IMR-90 (cell line): ENCODE measurements around the gene PCCA. TPM values are rescaled to one million over a fixed set of nuclear protein-coding genes. Genes with fewer than 3 reads are reported as not detected.
A peak's percentile ranks its signal among the peaks of the same experiment; 100 is the strongest.

Experiments
- ATAC-seq: fragments of 200-7000 bp; cut with Tn5 transposase; 2 replicates; pipeline ENCODE4 v1.9.1; 2020; ENCODE audit warnings: low read depth, mild to moderate bottlenecking, moderate library complexity
- BruUV-seq: library from RNA; stranded (reverse); fragments of 400-500 nt; replicated peaks from 2 replicates; lab custom pipeline; 2021; lab: Mats Ljungman, UMichigan
- CTCF ChIA-PET: fragments of 300-600 bp; formaldehyde crosslinking; extraction: SDS; loops from one replicate; lab custom pipeline; 2021; ENCODE audit warnings: antibody characterized with exemption; lab: Yijun Ruan, JAX
- POLR2A ChIA-PET: fragments of 300-600 bp; sonication (Branson Sonifier 250); formaldehyde crosslinking; loops from one replicate; lab custom pipeline; 2022; ENCODE audit warnings: antibody characterized with exemption; ENCODE audit not compliant: unreplicated experiment; lab: Charles Lee
- DNase-seq: peaks from one replicate; pipeline ENCODE4 v3.0.0; 2013
- H2AFZ ChIP-seq: replicated peaks from 2 replicates; pipeline ENCODE3; 2013; ENCODE audit warnings: low read length, mild to moderate bottlenecking; ENCODE audit not compliant: poor library complexity
- H2AK5ac ChIP-seq: 2 replicates; pipeline ENCODE4 v1.6.1; 2013; ENCODE audit warnings: low read depth, low read length, inconsistent platforms
- H2AK9ac ChIP-seq: replicated peaks from 2 replicates; pipeline ENCODE3; 2013; ENCODE audit warnings: mild to moderate bottlenecking, low read depth, low read length, moderate library complexity; ENCODE audit not compliant: poor library complexity
- H2BK120ac ChIP-seq: 2 replicates; pipeline ENCODE4 v1.6.1; 2013; ENCODE audit warnings: low read depth, low read length, inconsistent platforms
- H2BK15ac ChIP-seq: 3 replicates; pipeline ENCODE4 v1.6.1; 2013; ENCODE audit warnings: low read depth, low read length, inconsistent platforms
- H2BK20ac ChIP-seq: 2 replicates; pipeline ENCODE4 v1.6.1; 2013; ENCODE audit warnings: low read depth, mild to moderate bottlenecking, inconsistent platforms, low read length, moderate library complexity
- H2BK5ac ChIP-seq: 2 replicates; pipeline ENCODE4 v1.6.1; 2013; ENCODE audit warnings: mild to moderate bottlenecking, low read depth, low read length, inconsistent platforms; ENCODE audit not compliant: poor library complexity, severe bottlenecking
- H3K14ac ChIP-seq: replicated peaks from 2 replicates; pipeline ENCODE4 v1.6.1; 2013; ENCODE audit warnings: low read depth, low read length, inconsistent platforms
- H3K18ac ChIP-seq: 2 replicates; pipeline ENCODE4 v1.6.1; 2013; ENCODE audit warnings: low read depth, low read length, control low read depth
- H3K23ac ChIP-seq: 2 replicates; pipeline ENCODE4 v1.6.1; 2013; ENCODE audit warnings: low read depth, low read length, inconsistent platforms
- H3K27ac ChIP-seq: 2 replicates; pipeline ENCODE4 v1.5.1; 2013; ENCODE audit warnings: mild to moderate bottlenecking, control low read depth, low read length; ENCODE audit not compliant: insufficient read depth
- H3K27me3 ChIP-seq: 2 replicates; pipeline ENCODE4 v1.6.1; 2013; ENCODE audit warnings: low read length; ENCODE audit not compliant: control insufficient read depth, insufficient read depth
- H3K36me3 ChIP-seq: 2 replicates; pipeline ENCODE4 v1.6.1; 2013; ENCODE audit warnings: low read length, mixed read lengths; ENCODE audit not compliant: control insufficient read depth, insufficient read depth
- H3K4ac ChIP-seq: 2 replicates; pipeline ENCODE4 v1.6.1; 2013; ENCODE audit warnings: low read depth, low read length, inconsistent platforms
- H3K4me1 ChIP-seq: 2 replicates; pipeline ENCODE4 v1.6.1; 2013; ENCODE audit warnings: low read length, mixed read lengths; ENCODE audit not compliant: control insufficient read depth, insufficient read depth
- H3K4me2 ChIP-seq: 2 replicates; pipeline ENCODE4 v1.6.1; 2013; ENCODE audit warnings: low read depth, mild to moderate bottlenecking, control low read depth, low read length, moderate library complexity
- H3K4me3 ChIP-seq: 2 replicates; pipeline ENCODE4 v1.5.1; 2013; ENCODE audit warnings: low read depth, mild to moderate bottlenecking, control low read depth, low read length, moderate library complexity; ENCODE audit not compliant: insufficient read depth
- H3K56ac ChIP-seq: 2 replicates; pipeline ENCODE4 v1.6.1; 2013; ENCODE audit warnings: low read length, inconsistent platforms; ENCODE audit not compliant: insufficient read depth; ENCODE audit errors: extremely low read depth
- H3K79me1 ChIP-seq, 2 experiments: 2 replicates each; pipeline ENCODE4 v1.6.1; 2013; ENCODE audit warnings: low read length in 2 of 2, inconsistent platforms in 1 of 2, low read depth in 1 of 2
- H3K9ac ChIP-seq: 2 replicates; pipeline ENCODE4 v1.6.1; 2013; ENCODE audit warnings: low read depth, low read length, control low read depth
- H3K9me1 ChIP-seq: 2 replicates; pipeline ENCODE4 v1.6.1; 2013; ENCODE audit warnings: low read length, inconsistent platforms; ENCODE audit not compliant: insufficient read depth
- H3K9me3 ChIP-seq: 2 replicates; pipeline ENCODE4 v1.6.1; 2013; ENCODE audit warnings: low read length; ENCODE audit not compliant: control insufficient read depth, insufficient read depth
- H4K20me1 ChIP-seq: 2 replicates; pipeline ENCODE4 v1.6.1; 2013; ENCODE audit warnings: low read length, inconsistent platforms; ENCODE audit not compliant: insufficient read depth
- H4K5ac ChIP-seq: 2 replicates; pipeline ENCODE4 v1.6.1; 2013; ENCODE audit warnings: mild to moderate bottlenecking, low read depth, low read length, control low read depth
- H4K8ac ChIP-seq, 2 experiments: 2 replicates each; pipeline ENCODE4 v1.6.1; 2013; ENCODE audit warnings: low read depth in 2 of 2, low read length in 2 of 2, control low read depth in 1 of 2, inconsistent platforms in 1 of 2
- H4K91ac ChIP-seq: 2 replicates; pipeline ENCODE4 v1.6.1; 2013; ENCODE audit warnings: low read depth, low read length, inconsistent platforms; ENCODE audit not compliant: insufficient read depth
- CEBPB ChIP-seq: IDR thresholded peaks from 2 replicates; pipeline ENCODE4 v1.6.1; 2012; ENCODE audit warnings: low read depth, low read length, improper control_type of control experiment
- CHD1 ChIP-seq: IDR thresholded peaks from 2 replicates; pipeline ENCODE4 v1.6.1; 2012; ENCODE audit warnings: low read depth, low read length, improper control_type of control experiment
- MAFK ChIP-seq: IDR thresholded peaks from 2 replicates; pipeline ENCODE4 v1.6.1; 2012; ENCODE audit warnings: low read depth, low read length, improper control_type of control experiment
- MAZ ChIP-seq: IDR thresholded peaks from 2 replicates; pipeline ENCODE4 v1.6.1; 2012; ENCODE audit warnings: low read depth, mild to moderate bottlenecking, low read length, improper control_type of control experiment, moderate library complexity, borderline replicate concordance
- NFE2L2 ChIP-seq: fragments of 150-350 bp; IDR thresholded peaks from 2 replicates; pipeline ENCODE4 v1.6.1; 2016; ENCODE audit warnings: low read depth, mild to moderate bottlenecking, low read length
- RCOR1 ChIP-seq: IDR thresholded peaks from 2 replicates; pipeline ENCODE4 v1.6.1; 2012; ENCODE audit warnings: mild to moderate bottlenecking, low read length, improper control_type of control experiment; ENCODE audit not compliant: insufficient replicate concordance
- WGBS, 2 experiments: methylation state at CpG; one replicate each; pipeline versions ENCODE4 v1.1.5 to v1.1.7; 2013; ENCODE audit warnings: missing lambda C conversion rate in 2 of 2; ENCODE audit not compliant: insufficient read length in 1 of 2; ENCODE audit errors: extremely low coverage in 2 of 2; 5-methylcytosine and 5-hydroxymethylcytosine counted together
- dilution Hi-C: fragments of 300-500 bp; cut with HindIII; formaldehyde crosslinking; loops from one replicate; pipeline ENCODE4 v1.14.3; 2018; ENCODE audit warnings: low sequenced_read_pairs; ENCODE audit not compliant: unreplicated experiment
- in situ Hi-C: fragments of 300-500 bp; cut with MboI; formaldehyde crosslinking; loops from 3 replicates; pipeline ENCODE4 v1.14.3; 2019; ENCODE audit warnings: low sequenced_read_pairs, inconsistent platforms, mixed read lengths
- intact Hi-C: fragments of 100-400 bp; cut with micrococcal nuclease; formaldehyde crosslinking; loops from 2 replicates; pipeline ENCODE4 v1.10.0; 2022
- polyA plus RNA-seq, 3 experiments: library from polyadenylated mRNA; depleted of rRNA; stranded (reverse); fragments of >200 nt; gene quantifications; 2 replicates each; pipeline ENCODE4 v1.2.3, GENCODE V29; 2012; ENCODE audit warnings: low replicate concordance in 1 of 3
- total RNA-seq: library from RNA; depleted of rRNA; stranded (reverse); fragments of >200 nt; gene quantifications from 2 replicates; pipeline ENCODE4 v1.2.3, GENCODE V29; 2012
- TF ChIP-seq, protein P1 (sequence below): fragments of 150-350 bp; IDR thresholded peaks from 2 replicates; pipeline ENCODE4 v1.6.1; 2016; ENCODE audit warnings: low read depth, mild to moderate bottlenecking, low read length, moderate library complexity, borderline replicate concordance

PCCA gene
- total and polyA plus RNA-seq, 2 of the 4 experiments (the other 2 are of a cell fraction) = 7.6 to 24.0 TPM

DNA sequence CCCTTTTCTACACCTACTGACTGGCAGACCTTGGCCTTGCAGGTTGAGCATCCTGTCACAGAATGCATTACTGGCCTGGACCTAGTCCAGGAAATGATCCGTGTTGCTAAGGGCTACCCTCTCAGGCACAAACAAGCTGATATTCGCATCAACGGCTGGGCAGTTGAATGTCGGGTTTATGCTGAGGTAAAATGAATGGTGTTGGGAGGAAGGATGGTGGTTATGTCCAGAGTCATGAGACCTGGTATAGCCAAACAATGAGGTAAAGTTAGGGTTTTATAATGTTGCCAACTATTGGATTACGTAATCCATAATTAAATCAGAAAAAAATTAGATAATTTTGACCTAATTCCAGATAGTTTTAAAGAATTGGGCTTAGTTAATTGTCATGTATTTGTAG, 212.5 kb downstream of the PCCA start:
- no peak overlapping the region for H4K91ac ChIP-seq
- H3K9me3 ChIP-seq = no peaks in the 10 kb centered on the region
- no peak overlapping the region for H2AFZ ChIP-seq
- no peak overlapping the region for H3K56ac ChIP-seq
- H3K23ac ChIP-seq = no peak overlapping the region
- H4K5ac ChIP-seq = no peak overlapping the region
- TF ChIP-seq CEBPB (peak; percentile 68), MAFK (no peak), RCOR1 (no peak), NFE2L2 (no peak), MAZ (no peak), CHD1 (no peak)
- TF ChIP-seq, protein P1, sequence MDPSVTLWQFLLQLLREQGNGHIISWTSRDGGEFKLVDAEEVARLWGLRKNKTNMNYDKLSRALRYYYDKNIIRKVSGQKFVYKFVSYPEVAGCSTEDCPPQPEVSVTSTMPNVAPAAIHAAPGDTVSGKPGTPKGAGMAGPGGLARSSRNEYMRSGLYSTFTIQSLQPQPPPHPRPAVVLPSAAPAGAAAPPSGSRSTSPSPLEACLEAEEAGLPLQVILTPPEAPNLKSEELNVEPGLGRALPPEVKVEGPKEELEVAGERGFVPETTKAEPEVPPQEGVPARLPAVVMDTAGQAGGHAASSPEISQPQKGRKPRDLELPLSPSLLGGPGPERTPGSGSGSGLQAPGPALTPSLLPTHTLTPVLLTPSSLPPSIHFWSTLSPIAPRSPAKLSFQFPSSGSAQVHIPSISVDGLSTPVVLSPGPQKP = no peak
- dilution Hi-C loops (no loop called here), intact Hi-C loops (no loop called here), in situ Hi-C loops (no loop called here)
- H3K18ac ChIP-seq = no peak overlapping the region
- no peaks in the 10 kb centered on the region; the same call in 1 of the 2 replicates for H3K4me1 ChIP-seq
- no peak for ATAC-seq
- no peak overlapping the region for H2AK9ac ChIP-seq
- no peak overlapping the region for H3K4me3 ChIP-seq
- no peaks in the 10 kb centered on the region; the same call in 1 of the 2 replicates for H3K9me1 ChIP-seq
- no peak for DNase-seq
- no peak overlapping the region for H2BK5ac ChIP-seq
- ChIA-PET POLR2A (no interaction called here), CTCF (no interaction called here)
- H3K79me1 ChIP-seq = peaks cover 4% of the 10 kb centered on the region in 2 experiments; a peak in 2 of 4 replicates
- H3K27me3 ChIP-seq = no peaks in the 10 kb centered on the region
- no peak overlapping the region for H3K9ac ChIP-seq
- H3K36me3 ChIP-seq = no peaks in the 10 kb centered on the region; the same call in 1 of the 2 replicates
- no peak overlapping the region for H2BK15ac ChIP-seq
- no peaks in the 10 kb centered on the region for H4K20me1 ChIP-seq
- WGBS, 2 experiments = 89% methylated on average over 3 of the region's 5 CpGs; no CpG with 5 or more reads in 1 of the 2 experiments
- H3K27ac ChIP-seq = no peak overlapping the region
- no peak overlapping the region for H3K4me2 ChIP-seq
- no peak overlapping the region for H2BK20ac ChIP-seq
- H2AK5ac ChIP-seq = no peak overlapping the region
- H3K14ac ChIP-seq = no peak overlapping the region
- H2BK120ac ChIP-seq = no peak overlapping the region
- no TSS peak for BruUV-seq
- H4K8ac ChIP-seq = no peak overlapping the region
- H3K4ac ChIP-seq = no peak overlapping the region
